Osteocyte (in vitro differentiated cells): ENCODE results near the gene RCAN3. TPM values are rescaled to one million over a fixed set of nuclear protein-coding genes. Genes with fewer than 3 reads are reported as not detected.
"Not testable (repeated sequence)": the region's sequence is repeated elsewhere in the genome, so short reads cannot be mapped to it uniquely, and the experiment has no call there.

Experiments
- DNase-seq: peaks from one replicate; pipeline ENCODE4 v3.0.0; 2021; ENCODE audit warnings: mixed read lengths; ENCODE audit not compliant: unreplicated experiment; ENCODE audit errors: extremely low spot score
- H3K27ac Mint-ChIP-seq: one replicate; pipeline ENCODE4 v1.8.0; 2021; ENCODE audit warnings: mild to moderate bottlenecking, mixed read lengths; ENCODE audit not compliant: unreplicated experiment
- H3K27me3 Mint-ChIP-seq: one replicate; pipeline ENCODE4 v1.8.0; 2021; ENCODE audit warnings: mixed read lengths; ENCODE audit not compliant: unreplicated experiment
- H3K36me3 Mint-ChIP-seq: one replicate; pipeline ENCODE4 v1.8.0; 2021; ENCODE audit warnings: mixed read lengths; ENCODE audit not compliant: unreplicated experiment
- H3K4me1 Mint-ChIP-seq: one replicate; pipeline ENCODE4 v1.8.0; 2021; ENCODE audit warnings: mixed read lengths; ENCODE audit not compliant: unreplicated experiment
- H3K4me3 Mint-ChIP-seq: one replicate; pipeline ENCODE4 v1.8.0; 2021; ENCODE audit warnings: mild to moderate bottlenecking, moderate library complexity, mixed read lengths; ENCODE audit not compliant: unreplicated experiment
- H3K9me3 Mint-ChIP-seq: one replicate; pipeline ENCODE4 v1.8.0; 2021; ENCODE audit warnings: mixed read lengths; ENCODE audit not compliant: unreplicated experiment
- CTCF ChIP-seq: fragments of 200-600 bp; sonication (generic); IDR thresholded peaks from 2 replicates; pipeline ENCODE4 v1.5.0; 2021; ENCODE audit warnings: antibody characterized with exemption, mild to moderate bottlenecking, moderate library complexity
- total RNA-seq: library from RNA; stranded (reverse); gene quantifications from 2 replicates; pipeline ENCODE4 v1.2.1, GENCODE V29; 2021

RCAN3 gene
- total RNA-seq, 1 donor from 2014 or later, result 9.8 TPM

GRCh38 chr1:24508911-24509310 lies 6.3 kb downstream of the RCAN3 start:
- Mint-ChIP-seq H3K4me3 (no peak overlapping the region), H3K36me3 (peaks cover 3% of the 10 kb centered on the region), H3K9me3 (peaks cover 6% of the 10 kb centered on the region)

GRCh38 chr1:24513706-24514105 lies 11.1 kb downstream of the RCAN3 start:
- Mint-ChIP-seq H3K27me3 (no peaks in the 10 kb centered on the region), H3K27ac (no peak overlapping the region)

More at GRCh38 chr1:24508911-24509310, 6.3 kb downstream of the RCAN3 start:
- H3K4me1 Mint-ChIP-seq, result peaks cover 6% of the 10 kb centered on the region
- no peak for TF ChIP-seq CTCF
- no peak for DNase-seq
- H3K27me3 Mint-ChIP-seq, result no peaks in the 10 kb centered on the region
- no peak overlapping the region for H3K27ac Mint-ChIP-seq

GRCh38 chr1:24514946-24515345 lies 12.3 kb downstream of the RCAN3 start:
- H3K27ac Mint-ChIP-seq, result no peak overlapping the region
- DNase-seq, result no peak
- no peak overlapping the region for H3K4me3 Mint-ChIP-seq
- H3K36me3 Mint-ChIP-seq, result peaks cover 9% of the 10 kb centered on the region
- no peaks in the 10 kb centered on the region for H3K9me3 Mint-ChIP-seq
- peaks cover 17% of the 10 kb centered on the region for H3K4me1 Mint-ChIP-seq
- H3K27me3 Mint-ChIP-seq, result no peaks in the 10 kb centered on the region
- TF ChIP-seq CTCF, result no peak

More at GRCh38 chr1:24513706-24514105, 11.1 kb downstream of the RCAN3 start:
- H3K4me1 Mint-ChIP-seq, result peaks cover 13% of the 10 kb centered on the region
- H3K9me3 Mint-ChIP-seq, result peaks cover 6% of the 10 kb centered on the region
- no peak for DNase-seq
- no peak for TF ChIP-seq CTCF
- no peak overlapping the region for H3K4me3 Mint-ChIP-seq
- peaks cover 9% of the 10 kb centered on the region for H3K36me3 Mint-ChIP-seq

- Mint-ChIP-seq H3K36me3 (peaks cover 12% of the 10 kb centered on the region), H3K27ac (peak overlapping the region; percentile 67), H3K4me1 (peaks cover 17% of the 10 kb centered on the region)
- not testable (repeated sequence) for H3K4me3 Mint-ChIP-seq, DNase-seq, H3K27me3 Mint-ChIP-seq, H3K9me3 Mint-ChIP-seq
These were observed 13.1 kb downstream of the RCAN3 start for GRCh38 chr1:24515671-24516209.

- H3K27ac Mint-ChIP-seq, result no peak overlapping the region
- H3K4me1 Mint-ChIP-seq, result peaks cover 17% of the 10 kb centered on the region
- no peak for DNase-seq
- peaks cover 4% of the 10 kb centered on the region for H3K9me3 Mint-ChIP-seq
- peaks cover 11% of the 10 kb centered on the region for H3K36me3 Mint-ChIP-seq
- TF ChIP-seq CTCF, result no peak
- no peak overlapping the region for H3K4me3 Mint-ChIP-seq
- no peaks in the 10 kb centered on the region for H3K27me3 Mint-ChIP-seq
These were observed 13.9 kb downstream of the RCAN3 start for GRCh38 chr1:24516506-24516905.

GRCh38 chr1:24517898-24518297 lies 15.3 kb downstream of the RCAN3 start:
- Mint-ChIP-seq H3K36me3 (peaks cover 10% of the 10 kb centered on the region), H3K4me3 (no peak overlapping the region), H3K9me3 (peaks cover 4% of the 10 kb centered on the region), H3K4me1 (peaks cover 17% of the 10 kb centered on the region), H3K27me3 (no peaks in the 10 kb centered on the region), H3K27ac (no peak overlapping the region)
- no peak for TF ChIP-seq CTCF
- no peak for DNase-seq

GRCh38 chr1:24520282-24520681 lies 17.6 kb downstream of the RCAN3 start:
- H3K27me3 Mint-ChIP-seq, H3K4me3 Mint-ChIP-seq, H3K27ac Mint-ChIP-seq: not testable (repeated sequence)

More at GRCh38 chr1:24520282-24520681, 17.6 kb downstream of the RCAN3 start:
- peaks cover 15% of the 10 kb centered on the region for H3K4me1 Mint-ChIP-seq
- H3K36me3 Mint-ChIP-seq, DNase-seq, H3K9me3 Mint-ChIP-seq: not testable (repeated sequence)
